Dendritic cell treated with granulocyte-macrophage colony-stimulating factor and Interleukin-4, amounts not matched to agents 40 ng/mL and 50 ng/mL, for 4 days (primary cell): ENCODE results near the gene SP1.
"Not testable (repeated sequence)": the region's sequence is repeated elsewhere in the genome, so short reads cannot be mapped to it uniquely, and the experiment has no call there.

ENCODE experiments used
- H3K27ac Mint-ChIP-seq: one replicate; pipeline ENCODE4 v1.8.0; 2022; ENCODE audit warnings: mild to moderate bottlenecking, mixed read lengths
- H3K27me3 Mint-ChIP-seq: one replicate; pipeline ENCODE4 v1.8.0; 2022; ENCODE audit warnings: mild to moderate bottlenecking, mixed read lengths
- H3K36me3 Mint-ChIP-seq: one replicate; pipeline ENCODE4 v1.8.0; 2022; ENCODE audit warnings: low read depth, mixed read lengths
- H3K4me1 Mint-ChIP-seq: one replicate; pipeline ENCODE4 v1.8.0; 2022; ENCODE audit warnings: low read depth, mixed read lengths
- H3K4me3 Mint-ChIP-seq: one replicate; pipeline ENCODE4 v1.8.0; 2022; ENCODE audit warnings: mild to moderate bottlenecking, moderate library complexity, mixed read lengths
- H3K9me3 Mint-ChIP-seq: one replicate; pipeline ENCODE4 v1.8.0; 2022; ENCODE audit warnings: mixed read lengths
- intact Hi-C: fragments of 100-400 bp; cut with micrococcal nuclease; formaldehyde crosslinking; loops from one replicate; pipeline ENCODE4 v1.15.0; 2022

Gene SP1

GRCh38 chr12:53344824-53345485 lies 35.0 kb upstream of the SP1 start:
- H3K4me3 Mint-ChIP-seq, result peak overlapping the region; percentile 86
- no peaks in the 10 kb centered on the region for H3K36me3 Mint-ChIP-seq
- peaks cover 38% of the 10 kb centered on the region for H3K4me1 Mint-ChIP-seq
- no peaks in the 10 kb centered on the region for H3K9me3 Mint-ChIP-seq
- intact Hi-C loops, result loop anchor here (1.0 kb wide), 1 partner anchor 21 kb away; no protein-coding TSS in a partner anchor
- H3K27me3 Mint-ChIP-seq, result peaks cover 37% of the 10 kb centered on the region
- H3K27ac Mint-ChIP-seq, result peak overlapping the region; percentile 68

- peaks cover 30% of the 10 kb centered on the region for H3K27me3 Mint-ChIP-seq
- peak overlapping the region; percentile 68 for H3K27ac Mint-ChIP-seq
- peaks cover 34% of the 10 kb centered on the region for H3K4me1 Mint-ChIP-seq
- H3K36me3 Mint-ChIP-seq, result no peaks in the 10 kb centered on the region
- no peaks in the 10 kb centered on the region for H3K9me3 Mint-ChIP-seq
- H3K4me3 Mint-ChIP-seq, result peak overlapping the region; percentile 86
- intact Hi-C loops, result loop anchor here (1.0 kb wide), 1 partner anchor 21 kb away; no protein-coding TSS in a partner anchor
Observed at GRCh38 chr12:53345486-53346188, 34.3 kb upstream of the SP1 start.

GRCh38 chr12:53346491-53346890 lies 33.5 kb upstream of the SP1 start:
- Mint-ChIP-seq H3K36me3 (no peaks in the 10 kb centered on the region), H3K9me3 (no peaks in the 10 kb centered on the region), H3K27me3 (peaks cover 24% of the 10 kb centered on the region), H3K4me1 (peaks cover 33% of the 10 kb centered on the region), H3K4me3 (no peak overlapping the region), H3K27ac (peak overlapping the region; percentile 30)
- intact Hi-C loops, result no loop called here

GRCh38 chr12:53347905-53348304 lies 32.1 kb upstream of the SP1 start:
- Mint-ChIP-seq H3K27ac (no peak overlapping the region), H3K4me1 (peaks cover 40% of the 10 kb centered on the region), H3K27me3 (peaks cover 19% of the 10 kb centered on the region), H3K4me3 (no peak overlapping the region), H3K36me3 (no peaks in the 10 kb centered on the region), H3K9me3 (no peaks in the 10 kb centered on the region)
- intact Hi-C loops, result no loop called here

- peak overlapping the region; percentile 23 for H3K27ac Mint-ChIP-seq
- H3K27me3 Mint-ChIP-seq, result no peaks in the 10 kb centered on the region
- intact Hi-C loops, result loop anchor here (1.0 kb wide), 3 partner anchors 30 to 156 kb away; no protein-coding TSS in a partner anchor
- peaks cover 37% of the 10 kb centered on the region for H3K4me1 Mint-ChIP-seq
- H3K9me3 Mint-ChIP-seq, result no peaks in the 10 kb centered on the region
- no peaks in the 10 kb centered on the region for H3K36me3 Mint-ChIP-seq
- H3K4me3 Mint-ChIP-seq, result peak overlapping the region; percentile 45
Observed at GRCh38 chr12:53352331-53353256, 27.4 kb upstream of the SP1 start.

GRCh38 chr12:53353257-53353655 lies 26.7 kb upstream of the SP1 start:
- Mint-ChIP-seq H3K9me3 (no peaks in the 10 kb centered on the region), H3K4me3 (no peak overlapping the region), H3K4me1 (peaks cover 37% of the 10 kb centered on the region), H3K27ac (peak overlapping the region; percentile 30), H3K27me3 (no peaks in the 10 kb centered on the region), H3K36me3 (no peaks in the 10 kb centered on the region)
- intact Hi-C loops, result no loop called here

GRCh38 chr12:53355121-53355520 lies 24.9 kb upstream of the SP1 start:
- H3K27me3 Mint-ChIP-seq, result no peaks in the 10 kb centered on the region
- H3K4me3 Mint-ChIP-seq, result no peak overlapping the region
- H3K27ac Mint-ChIP-seq, result no peak overlapping the region
- intact Hi-C loops, result no loop called here
- peaks cover 32% of the 10 kb centered on the region for H3K4me1 Mint-ChIP-seq
- no peaks in the 10 kb centered on the region for H3K36me3 Mint-ChIP-seq
- no peaks in the 10 kb centered on the region for H3K9me3 Mint-ChIP-seq

GRCh38 chr12:53358836-53359419 lies 21.0 kb upstream of the SP1 start:
- no peaks in the 10 kb centered on the region for H3K27me3 Mint-ChIP-seq
- H3K9me3 Mint-ChIP-seq, result no peaks in the 10 kb centered on the region
- no peaks in the 10 kb centered on the region for H3K36me3 Mint-ChIP-seq
- H3K4me3 Mint-ChIP-seq, result no peak overlapping the region
- H3K4me1 Mint-ChIP-seq, result peaks cover 18% of the 10 kb centered on the region
- intact Hi-C loops, result no loop called here
- H3K27ac Mint-ChIP-seq, result no peak overlapping the region

GRCh38 chr12:53361638-53362037 lies 18.3 kb upstream of the SP1 start:
- H3K9me3 Mint-ChIP-seq, intact Hi-C loops, H3K27me3 Mint-ChIP-seq, H3K4me3 Mint-ChIP-seq, H3K27ac Mint-ChIP-seq, H3K36me3 Mint-ChIP-seq: not testable (repeated sequence)
- H3K4me1 Mint-ChIP-seq, result peaks cover 24% of the 10 kb centered on the region

- H3K4me1 Mint-ChIP-seq, result peaks cover 42% of the 10 kb centered on the region
- H3K9me3 Mint-ChIP-seq, result no peaks in the 10 kb centered on the region
- H3K4me3 Mint-ChIP-seq, result peak overlapping the region; percentile 68
- peak overlapping the region; percentile 95 for H3K27ac Mint-ChIP-seq
- intact Hi-C loops, result no loop called here
- no peaks in the 10 kb centered on the region for H3K27me3 Mint-ChIP-seq
- no peaks in the 10 kb centered on the region for H3K36me3 Mint-ChIP-seq
Observed at GRCh38 chr12:53365245-53365904, 14.6 kb upstream of the SP1 start.

GRCh38 chr12:53373554-53374133 lies 6.3 kb upstream of the SP1 start:
- H3K27me3 Mint-ChIP-seq, intact Hi-C loops, H3K36me3 Mint-ChIP-seq, H3K4me3 Mint-ChIP-seq, H3K9me3 Mint-ChIP-seq: not testable (repeated sequence)
- H3K27ac Mint-ChIP-seq, result peak overlapping the region; percentile 100
- peaks cover 56% of the 10 kb centered on the region for H3K4me1 Mint-ChIP-seq

- peak overlapping the region; percentile 100 for H3K27ac Mint-ChIP-seq
- H3K4me1 Mint-ChIP-seq, result peaks cover 50% of the 10 kb centered on the region
- H3K9me3 Mint-ChIP-seq, intact Hi-C loops, H3K36me3 Mint-ChIP-seq, H3K27me3 Mint-ChIP-seq, H3K4me3 Mint-ChIP-seq: not testable (repeated sequence)
Observed at GRCh38 chr12:53374277-53374676, 5.7 kb upstream of the SP1 start.

- intact Hi-C loops, result no loop called here
- Mint-ChIP-seq H3K27me3 (no peaks in the 10 kb centered on the region), H3K9me3 (no peaks in the 10 kb centered on the region), H3K4me1 (peaks cover 43% of the 10 kb centered on the region), H3K4me3 (no peak overlapping the region), H3K27ac (peak overlapping the region; percentile 71), H3K36me3 (peaks cover 14% of the 10 kb centered on the region)
Observed at GRCh38 chr12:53376747-53377146, 3.2 kb upstream of the SP1 start.
